Spleen (tissue), 7 donors: Measurements from ENCODE around the gene SMIM23.

Source experiments
- POLR2A ChIP-seq, 3 donors: fragments of 450-650 bp; IDR thresholded peaks; one replicate each; pipeline ENCODE4 v1.5.1; 2017; ENCODE audit warnings: antibody characterized with exemption in 3 of 3, mild to moderate bottlenecking in 1 of 3
- POLR2AphosphoS5 ChIP-seq, 3 donors: sonication (generic); formaldehyde crosslinking; IDR thresholded peaks; one replicate each; pipeline ENCODE4 v1.5.1; 2017; ENCODE audit warnings: antibody characterized with exemption in 3 of 3
- TF ChIP-seq, protein P1 (sequence below), 11 experiments: fragments of 200-600 bp in 7 of 11; fragments of 450-650 bp in 4 of 11; sonication (generic) in 4 of 11; IDR thresholded peaks in 8 of 11; conservative IDR thresholded peaks in 3 of 11; 1 replicate in 7 of 11; 2 replicates in 4 of 11; pipeline versions ENCODE4 v1.4.0 to v1.8.0; 2016 to 2021; ENCODE audit warnings: antibody characterized with exemption in 11 of 11, inconsistent platforms in 4 of 11, mild to moderate bottlenecking in 1 of 11
- donor health status: DM: no; HTN: no; CAD: no; lungs with moderate emphysema.
- donor health status: DM: no; HTN: no; CAD: no.
- donor health status: DM: no; HTN: no; CAD: no.

DNA sequence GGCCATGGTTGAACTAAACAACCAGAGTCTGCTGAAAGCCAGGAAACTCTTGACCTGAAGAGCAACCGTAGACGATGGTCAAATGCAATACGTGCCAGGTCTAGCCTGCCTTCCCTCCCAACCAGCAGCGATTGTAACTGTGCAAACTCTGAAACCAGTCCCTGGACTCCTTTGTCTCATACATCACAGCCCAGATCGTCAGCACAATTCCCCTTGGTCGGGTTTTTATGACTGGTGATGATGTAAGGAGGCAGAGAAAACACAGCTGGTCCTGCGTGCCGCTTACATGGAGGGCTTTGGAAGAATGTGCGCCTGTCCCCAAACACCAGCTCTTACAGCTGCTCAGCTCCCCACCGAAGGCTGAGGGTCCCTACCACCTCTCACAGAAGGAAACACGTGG is 24.6 kb downstream of the SMIM23 start:
- TF ChIP-seq, protein P1, sequence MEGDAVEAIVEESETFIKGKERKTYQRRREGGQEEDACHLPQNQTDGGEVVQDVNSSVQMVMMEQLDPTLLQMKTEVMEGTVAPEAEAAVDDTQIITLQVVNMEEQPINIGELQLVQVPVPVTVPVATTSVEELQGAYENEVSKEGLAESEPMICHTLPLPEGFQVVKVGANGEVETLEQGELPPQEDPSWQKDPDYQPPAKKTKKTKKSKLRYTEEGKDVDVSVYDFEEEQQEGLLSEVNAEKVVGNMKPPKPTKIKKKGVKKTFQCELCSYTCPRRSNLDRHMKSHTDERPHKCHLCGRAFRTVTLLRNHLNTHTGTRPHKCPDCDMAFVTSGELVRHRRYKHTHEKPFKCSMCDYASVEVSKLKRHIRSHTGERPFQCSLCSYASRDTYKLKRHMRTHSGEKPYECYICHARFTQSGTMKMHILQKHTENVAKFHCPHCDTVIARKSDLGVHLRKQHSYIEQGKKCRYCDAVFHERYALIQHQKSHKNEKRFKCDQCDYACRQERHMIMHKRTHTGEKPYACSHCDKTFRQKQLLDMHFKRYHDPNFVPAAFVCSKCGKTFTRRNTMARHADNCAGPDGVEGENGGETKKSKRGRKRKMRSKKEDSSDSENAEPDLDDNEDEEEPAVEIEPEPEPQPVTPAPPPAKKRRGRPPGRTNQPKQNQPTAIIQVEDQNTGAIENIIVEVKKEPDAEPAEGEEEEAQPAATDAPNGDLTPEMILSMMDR (IDR thresholded peaks at IDR 0.05 in 8 of 11, conservative IDR thresholded peaks at IDR 0.05 in 3 of 11), result no peak
- TF ChIP-seq POLR2AphosphoS5 (IDR thresholded peaks at IDR 0.05) (no peak), POLR2A (IDR thresholded peaks at IDR 0.05) (no peak)
